GM21529 (cell line): ENCODE measurements around the gene CHMP4B.
"Not testable (repeated sequence)": the region's sequence is repeated elsewhere in the genome, so short reads cannot be mapped to it uniquely, and the experiment has no call there.

Experiments used
- ATAC-seq: cut with Tn5 transposase; IDR thresholded peaks from one replicate; pipeline ENCODE4 v1.9.1; 2021; ENCODE audit not compliant: unreplicated experiment

CHMP4B gene

GRCh38 chr20:33789109-33789857 is 21.9 kb upstream of the CHMP4B start:
- no peak for ATAC-seq

- ATAC-seq = no peak
Observed at GRCh38 chr20:33789858-33790182, 21.3 kb upstream of the CHMP4B start.

GRCh38 chr20:33790566-33790965 is 20.6 kb upstream of the CHMP4B start:
- ATAC-seq = no peak

- no peak for ATAC-seq
Observed at GRCh38 chr20:33791021-33791420, 20.1 kb upstream of the CHMP4B start.

GRCh38 chr20:33791540-33791939 is 19.6 kb upstream of the CHMP4B start:
- no peak for ATAC-seq

GRCh38 chr20:33791959-33792597 is 19.1 kb upstream of the CHMP4B start:
- ATAC-seq = no peak

GRCh38 chr20:33792598-33792989 is 18.6 kb upstream of the CHMP4B start:
- ATAC-seq = not testable (repeated sequence)

GRCh38 chr20:33793011-33793931 is 17.9 kb upstream of the CHMP4B start:
- ATAC-seq = no peak

- ATAC-seq = no peak
Observed at GRCh38 chr20:33796263-33796906, 14.8 kb upstream of the CHMP4B start.

GRCh38 chr20:33796907-33797544 is 14.1 kb upstream of the CHMP4B start:
- ATAC-seq = no peak

- no peak for ATAC-seq
Observed at GRCh38 chr20:33798444-33798843, 12.7 kb upstream of the CHMP4B start.

- ATAC-seq = no peak
Observed at GRCh38 chr20:33803921-33804337, 7.2 kb upstream of the CHMP4B start.

- no peak for ATAC-seq
Observed at GRCh38 chr20:33808388-33808787, 2.8 kb upstream of the CHMP4B start.

GRCh38 chr20:33810259-33810658 is 889 bp upstream of the CHMP4B start:
- no peak for ATAC-seq

- no peak for ATAC-seq
Observed at GRCh38 chr20:33811776-33812151, 616 bp downstream of the CHMP4B start.

GRCh38 chr20:33812152-33812849 is 1.2 kb downstream of the CHMP4B start:
- ATAC-seq = no peak

GRCh38 chr20:33812908-33813462 is 1.8 kb downstream of the CHMP4B start:
- ATAC-seq = no peak

- ATAC-seq = no peak
Observed at GRCh38 chr20:33814238-33814712, 3.1 kb downstream of the CHMP4B start.

GRCh38 chr20:33815671-33816070 is 4.5 kb downstream of the CHMP4B start:
- no peak for ATAC-seq

GRCh38 chr20:33816191-33816590 is 5.0 kb downstream of the CHMP4B start:
- ATAC-seq = no peak
